NCI-H128 (cell line): Measurements from ENCODE around the gene DCTN4.
"Not testable (repeated sequence)": the region's sequence is repeated elsewhere in the genome, so short reads cannot be mapped to it uniquely, and the experiment has no call there.

ENCODE experiments used
- DNase-seq: peaks from one replicate; lab custom pipeline; 2025; ENCODE audit not compliant: unreplicated experiment; lab: John Stamatoyannopoulos, UW

DCTN4 gene

GRCh38 chr5:150758531-150759333, at the start of gene DCTN4:
Gene DCTN4 (minus strand): TSS chr5:150759017. CDS start chr5:150758993, 24 bp downstream.
- DNase-seq = peak; percentile 80

DNA sequence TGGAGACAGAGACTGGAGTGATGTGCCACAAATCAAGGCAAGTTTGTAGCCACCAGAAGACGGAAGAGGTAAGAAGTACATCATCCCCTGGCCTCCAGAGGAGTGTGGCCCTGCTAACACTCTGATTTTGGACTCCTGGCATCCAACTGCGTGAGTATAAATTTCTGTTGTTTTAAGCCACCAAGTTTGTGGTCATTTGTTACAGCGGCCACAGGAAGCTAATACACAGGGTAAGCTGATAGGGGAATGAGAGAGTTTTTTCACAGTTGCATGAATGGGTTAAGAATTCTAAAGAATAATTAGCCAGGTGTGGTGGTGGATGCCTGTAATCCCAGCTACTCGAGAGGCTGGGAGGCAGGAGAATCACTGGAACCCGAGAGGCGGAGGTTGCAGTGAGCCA, 45.6 kb upstream of the DCTN4 start:
- DNase-seq = no peak

DNA sequence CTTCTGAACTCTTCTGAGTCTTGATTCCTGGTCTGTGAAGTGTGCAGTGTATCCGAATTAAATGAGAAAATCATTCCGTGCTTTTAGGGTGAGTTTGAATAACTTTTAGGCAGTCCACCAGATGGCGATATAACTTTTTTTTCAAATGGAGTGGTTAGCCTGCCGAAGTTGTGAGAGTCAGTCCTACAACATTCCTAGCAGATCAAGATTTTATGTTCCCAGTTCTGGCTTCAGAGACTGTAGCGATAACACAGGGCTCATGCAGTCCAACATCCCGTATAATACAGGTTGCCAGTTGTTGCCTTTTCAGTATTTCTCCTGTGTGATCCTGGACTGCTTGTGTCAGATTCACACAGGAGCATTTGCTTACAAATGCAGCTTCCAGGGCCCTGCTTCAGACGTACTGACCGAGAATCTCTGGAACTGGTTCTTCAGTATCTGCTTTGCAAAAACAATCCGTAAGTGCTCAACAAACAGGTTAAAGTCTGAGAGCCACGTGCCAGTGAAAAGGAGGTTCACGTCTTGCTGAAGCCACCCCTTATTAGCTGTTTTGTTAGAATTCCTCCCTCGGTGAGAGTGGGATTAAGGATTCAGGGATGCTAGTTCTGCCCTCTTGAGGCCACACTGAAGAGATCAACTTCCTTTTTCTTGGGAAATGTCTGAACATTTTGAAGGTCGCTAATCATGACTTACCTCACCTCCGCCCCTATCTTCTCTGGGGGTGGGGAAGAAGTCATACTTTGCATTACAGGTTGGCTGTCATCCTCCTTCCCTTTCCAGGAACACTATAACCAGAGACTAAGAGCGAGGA, 42.5 kb upstream of the DCTN4 start:
- no peak for DNase-seq

DNA sequence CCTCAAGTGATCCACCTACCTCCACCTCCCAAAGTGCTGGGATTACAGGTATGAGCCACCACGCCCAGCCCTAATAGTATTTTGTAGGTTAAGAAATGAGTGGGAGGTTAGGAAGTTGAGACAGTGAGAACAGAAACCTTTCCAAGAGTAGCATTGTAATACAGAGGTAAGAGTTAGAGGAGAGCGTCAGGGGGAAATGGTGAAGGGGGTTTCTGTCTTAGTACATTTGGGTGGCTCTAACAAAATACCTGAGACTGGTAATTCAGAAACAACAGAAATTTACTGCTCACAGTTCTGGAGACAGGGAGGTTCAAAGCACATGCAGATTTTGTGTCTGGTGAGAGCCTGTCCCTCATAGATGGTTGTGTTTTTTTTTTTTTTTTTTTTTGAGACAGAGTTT, 38.6 kb upstream of the DCTN4 start:
- DNase-seq = no peak

DNA sequence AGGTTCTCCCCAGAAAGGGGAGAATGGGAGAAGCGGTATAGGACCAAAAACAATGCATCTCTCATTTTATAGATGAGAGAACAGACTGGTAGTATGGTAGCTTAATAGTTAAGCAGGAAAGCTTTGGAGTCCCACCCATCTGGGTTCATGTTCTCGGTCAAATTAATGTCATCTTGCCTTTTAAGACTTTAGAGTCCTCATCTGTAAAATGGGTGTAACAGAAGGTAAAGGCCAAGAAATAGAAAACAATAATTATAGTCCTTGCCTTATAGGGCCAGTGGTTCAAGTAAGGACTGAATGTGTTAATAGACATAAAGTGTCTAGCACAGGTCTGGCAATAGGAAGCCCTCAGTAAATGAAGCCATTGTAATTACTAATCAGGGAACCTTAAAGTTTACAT, 36.1 kb upstream of the DCTN4 start:
- DNase-seq = no peak

GRCh38 chr5:150793423-150793888, 34.6 kb upstream of the DCTN4 start:
- not testable (repeated sequence) for DNase-seq

DNA sequence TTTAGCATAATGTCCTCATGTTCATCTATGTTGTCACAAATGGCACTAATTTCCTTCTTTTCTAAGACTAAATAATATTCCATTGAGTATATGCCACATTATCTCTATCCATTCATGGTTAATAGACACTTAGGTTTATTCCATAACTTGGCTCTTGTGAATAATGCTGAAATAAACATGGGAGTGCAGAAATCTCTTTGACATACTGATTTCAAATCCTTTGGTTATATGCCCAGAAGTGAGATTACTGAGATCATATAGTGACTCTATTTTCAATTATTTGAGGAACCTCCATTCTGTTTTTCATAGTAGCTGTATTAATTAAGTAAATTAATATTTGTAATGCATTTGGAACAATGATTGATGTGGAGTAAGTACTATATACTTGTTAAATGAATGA, 32.7 kb upstream of the DCTN4 start:
- DNase-seq = no peak

DNA sequence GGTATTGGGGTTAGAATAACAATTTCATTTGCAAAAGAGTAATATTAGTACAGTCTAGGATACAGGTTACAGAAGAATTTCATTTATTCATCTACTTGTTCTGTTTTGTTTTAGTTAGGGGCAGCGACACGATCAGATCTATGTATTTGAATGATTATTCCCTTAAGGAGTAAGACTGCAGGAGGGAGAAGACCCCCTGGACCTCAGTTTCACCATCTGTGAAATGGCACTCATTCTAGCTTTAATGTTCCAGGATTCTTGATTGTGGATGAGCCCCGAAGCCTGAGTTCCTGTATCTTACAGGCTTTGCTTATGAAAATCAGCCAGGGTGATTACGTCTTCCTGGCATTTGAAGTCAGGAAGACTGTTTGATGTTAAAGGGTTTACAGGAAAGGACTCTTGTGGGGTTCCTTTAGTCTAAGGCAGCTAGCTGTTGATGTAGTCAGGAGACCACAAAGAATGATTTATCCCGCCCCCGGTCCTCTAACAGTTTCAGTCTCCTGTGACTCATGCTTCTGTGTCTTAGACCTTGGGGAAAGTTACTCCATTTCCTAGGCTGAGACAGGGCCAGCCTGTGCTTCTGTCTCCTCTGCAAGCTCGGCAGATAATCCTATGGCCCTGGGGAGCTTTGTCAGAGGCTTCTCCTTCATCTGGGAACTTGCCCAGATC, 31.3 kb upstream of the DCTN4 start:
- no peak for DNase-seq

- DNase-seq = no peak
Measured at GRCh38 chr5:150789450-150789849, 30.6 kb upstream of the DCTN4 start.

- no peak for DNase-seq
Measured at GRCh38 chr5:150788977-150789376, 30.2 kb upstream of the DCTN4 start.

GRCh38 chr5:150787656-150788055, 28.8 kb upstream of the DCTN4 start:
- no peak for DNase-seq

GRCh38 chr5:150786876-150787275, 28.1 kb upstream of the DCTN4 start:
- no peak for DNase-seq

DNA sequence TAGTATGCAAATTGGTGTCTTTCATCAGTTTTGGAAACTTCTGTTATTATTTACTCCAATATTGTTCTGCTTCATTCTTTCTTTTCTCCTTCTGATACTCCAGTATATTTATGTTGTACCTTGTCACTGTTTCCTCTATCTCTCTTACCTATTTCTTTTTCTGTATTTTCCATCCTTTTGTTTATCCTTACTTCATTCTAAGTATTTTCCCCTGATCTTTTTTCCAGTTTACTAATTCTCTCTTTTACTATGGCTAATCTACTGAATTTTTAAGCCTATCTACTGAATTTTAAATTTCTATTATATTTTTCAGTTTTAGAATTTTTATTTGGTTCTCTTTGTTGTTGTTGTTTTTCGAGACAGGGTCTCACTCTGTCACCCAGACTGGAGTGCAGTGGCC, 27.1 kb upstream of the DCTN4 start:
- DNase-seq = no peak

GRCh38 chr5:150783422-150783928, 24.7 kb upstream of the DCTN4 start:
- no peak for DNase-seq

DNA sequence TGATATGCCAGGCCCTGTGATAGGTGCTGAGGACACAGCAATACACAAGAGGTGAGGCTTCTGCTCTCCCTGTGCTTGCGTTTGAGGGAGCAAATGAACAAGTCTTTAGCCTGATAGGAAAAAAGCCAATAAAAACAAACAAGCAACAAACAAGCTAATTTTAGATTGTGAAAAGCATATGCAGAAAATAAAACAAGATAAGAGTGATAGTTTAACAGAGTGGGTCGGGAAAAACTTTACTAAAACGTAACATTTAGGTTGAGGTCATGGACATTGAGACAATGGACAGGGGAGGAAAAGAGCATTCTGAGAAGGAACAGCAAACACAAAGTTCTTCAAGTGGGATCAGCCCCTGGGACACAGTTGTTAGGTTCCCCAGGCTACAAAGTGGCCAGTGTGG, 24.0 kb upstream of the DCTN4 start:
- no peak for DNase-seq

GRCh38 chr5:150781706-150782614, 23.1 kb upstream of the DCTN4 start:
- no peak for DNase-seq

- DNase-seq = no peak
Measured at GRCh38 chr5:150780816-150781221, 22.0 kb upstream of the DCTN4 start.

DNA sequence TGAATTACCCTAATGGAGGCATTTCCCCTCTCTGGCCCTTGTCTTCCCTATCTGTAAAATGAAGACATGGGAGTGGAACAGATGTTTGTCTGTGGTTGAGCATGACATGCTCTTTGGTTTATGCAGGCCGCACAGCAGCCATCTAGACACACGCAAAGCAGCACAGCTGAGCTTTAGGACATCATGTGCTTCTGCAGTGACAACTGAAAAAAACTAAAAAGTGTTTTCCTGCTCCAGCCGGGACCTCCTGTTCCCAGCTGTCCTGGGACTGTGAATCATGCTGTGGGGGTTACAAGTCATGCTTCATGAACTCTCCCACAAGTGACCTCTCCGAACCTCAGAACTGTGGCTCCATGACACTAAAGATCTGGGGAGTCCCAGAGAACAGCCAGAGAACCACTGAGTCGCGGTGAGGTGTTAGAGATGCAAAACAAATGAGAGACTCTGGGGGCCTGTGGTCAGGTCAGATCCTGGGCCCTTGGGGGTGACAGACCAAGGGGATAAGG, 21.4 kb upstream of the DCTN4 start:
- no peak for DNase-seq

- DNase-seq = no peak
Measured at GRCh38 chr5:150779397-150780186, 20.8 kb upstream of the DCTN4 start.
